GM11168 (cell line): Measurements from ENCODE around the gene DNAAF8.

Source experiments
- in situ Hi-C: fragments of 300-500 bp; cut with MboI; formaldehyde crosslinking; loops from one replicate; pipeline ENCODE4 v1.12.0; 2022; ENCODE audit warnings: low sequenced_read_pairs; ENCODE audit not compliant: unreplicated experiment

The DNAAF8 gene

GRCh38 chr16:4694642-4695451 lies 39.5 kb upstream of the DNAAF8 start:
- in situ Hi-C loops = no loop called here

GRCh38 chr16:4695473-4696171 lies 38.7 kb upstream of the DNAAF8 start:
- in situ Hi-C loops = no loop called here

- in situ Hi-C loops = no loop called here
These were observed 38.0 kb upstream of the DNAAF8 start for GRCh38 chr16:4696172-4696904.

- in situ Hi-C loops = no loop called here
These were observed 37.2 kb upstream of the DNAAF8 start for GRCh38 chr16:4696905-4697847.

GRCh38 chr16:4697848-4698291 lies 36.5 kb upstream of the DNAAF8 start:
- in situ Hi-C loops = no loop called here

GRCh38 chr16:4698321-4699045 lies 35.9 kb upstream of the DNAAF8 start:
- in situ Hi-C loops = no loop called here

- in situ Hi-C loops = no loop called here
These were observed 35.2 kb upstream of the DNAAF8 start for GRCh38 chr16:4699046-4699556.

- in situ Hi-C loops = no loop called here
These were observed 33.8 kb upstream of the DNAAF8 start for GRCh38 chr16:4700380-4700996.

GRCh38 chr16:4700997-4701743 lies 33.2 kb upstream of the DNAAF8 start:
- in situ Hi-C loops = no loop called here

- in situ Hi-C loops = no loop called here
These were observed 32.4 kb upstream of the DNAAF8 start for GRCh38 chr16:4701791-4702465.

- in situ Hi-C loops = no loop called here
These were observed 31.9 kb upstream of the DNAAF8 start for GRCh38 chr16:4702466-4702808.

GRCh38 chr16:4703906-4704305 lies 30.4 kb upstream of the DNAAF8 start:
- in situ Hi-C loops = no loop called here

- in situ Hi-C loops = no loop called here
These were observed 29.8 kb upstream of the DNAAF8 start for GRCh38 chr16:4704491-4704890.

- in situ Hi-C loops = no loop called here
These were observed 29.4 kb upstream of the DNAAF8 start for GRCh38 chr16:4704913-4705312.

- in situ Hi-C loops = no loop called here
These were observed 27.5 kb upstream of the DNAAF8 start for GRCh38 chr16:4706871-4707270.

- in situ Hi-C loops = no loop called here
These were observed 24.9 kb upstream of the DNAAF8 start for GRCh38 chr16:4709481-4709880.

- in situ Hi-C loops = no loop called here
These were observed 20.5 kb upstream of the DNAAF8 start for GRCh38 chr16:4713663-4714501.
